IgD-negative memory B cell (primary cell): ENCODE measurements around the gene TEX28. TPM values are rescaled to one million over a fixed set of nuclear protein-coding genes. Genes with fewer than 3 reads are reported as not detected.
"Not testable (repeated sequence)": the region's sequence is repeated elsewhere in the genome, so short reads cannot be mapped to it uniquely, and the experiment has no call there.

ENCODE experiments used
- H3K27ac Mint-ChIP-seq, 3 donors: one replicate each; pipeline ENCODE4 v1.8.0; 2020 to 2022; ENCODE audit warnings: mild to moderate bottlenecking in 3 of 3, mixed read lengths in 3 of 3, moderate library complexity in 1 of 3
- H3K27me3 Mint-ChIP-seq: one replicate; pipeline ENCODE4 v1.8.0; 2021; ENCODE audit warnings: mixed read lengths
- H3K36me3 Mint-ChIP-seq: one replicate; pipeline ENCODE4 v1.8.0; 2020; ENCODE audit warnings: mild to moderate bottlenecking, mixed read lengths
- H3K4me1 Mint-ChIP-seq, 3 donors: one replicate each; pipeline ENCODE4 v1.8.0; 2020 to 2022; ENCODE audit warnings: mixed read lengths in 3 of 3, mild to moderate bottlenecking in 1 of 3
- H3K4me3 Mint-ChIP-seq, 4 donors: one replicate each; pipeline ENCODE4 v1.8.0; 2020 to 2022; ENCODE audit warnings: mild to moderate bottlenecking in 4 of 4, mixed read lengths in 4 of 4, moderate library complexity in 3 of 4
- H3K9me3 Mint-ChIP-seq, 3 donors: one replicate each; pipeline ENCODE4 v1.8.0; 2020 to 2021; ENCODE audit warnings: mixed read lengths in 3 of 3, mild to moderate bottlenecking in 1 of 3
- polyA plus RNA-seq: library from polyadenylated mRNA; unstranded; fragments of 300-500 nt; fragmentation: Illumina TruSeq; gene quantifications from one replicate; pipeline ENCODE4 v1.2.3, GENCODE V29; 2021

Gene TEX28
- polyA plus RNA-seq, 1 donor from 2014 or later = not detected

DNA sequence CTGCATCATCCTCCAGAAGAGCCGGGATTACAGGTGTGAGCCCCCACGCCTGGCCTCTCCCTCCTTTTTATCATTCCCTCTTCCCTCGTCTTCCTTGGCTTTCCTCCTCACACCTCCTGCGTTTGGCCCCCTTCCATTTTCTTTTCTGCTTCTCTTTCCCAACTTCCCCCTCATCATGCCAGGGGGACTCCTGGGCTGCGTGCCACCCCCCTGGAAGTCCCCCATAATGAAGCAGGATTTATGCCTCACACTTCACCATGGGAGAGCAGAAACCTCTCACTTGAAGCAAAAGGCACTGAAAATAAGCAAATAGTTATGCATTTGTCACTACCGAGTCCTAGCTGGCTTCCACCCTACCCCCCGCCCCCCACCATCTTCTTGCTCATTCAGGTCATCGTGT lies 8.6 kb upstream of the TEX28 start:
- peaks cover 0 to 2% (median 0%) of the 10 kb centered on the region in 3 donors for H3K9me3 Mint-ChIP-seq
- H3K4me1 Mint-ChIP-seq = peaks cover 15 to 26% (median 16%) of the 10 kb centered on the region in 3 donors
- H3K4me3 Mint-ChIP-seq = peak overlapping the region in 1 of 4 donors; percentile 56
- H3K36me3 Mint-ChIP-seq = peaks cover 5% of the 10 kb centered on the region
- no peak overlapping the region for H3K27ac Mint-ChIP-seq
- peaks cover 2% of the 10 kb centered on the region for H3K27me3 Mint-ChIP-seq

DNA sequence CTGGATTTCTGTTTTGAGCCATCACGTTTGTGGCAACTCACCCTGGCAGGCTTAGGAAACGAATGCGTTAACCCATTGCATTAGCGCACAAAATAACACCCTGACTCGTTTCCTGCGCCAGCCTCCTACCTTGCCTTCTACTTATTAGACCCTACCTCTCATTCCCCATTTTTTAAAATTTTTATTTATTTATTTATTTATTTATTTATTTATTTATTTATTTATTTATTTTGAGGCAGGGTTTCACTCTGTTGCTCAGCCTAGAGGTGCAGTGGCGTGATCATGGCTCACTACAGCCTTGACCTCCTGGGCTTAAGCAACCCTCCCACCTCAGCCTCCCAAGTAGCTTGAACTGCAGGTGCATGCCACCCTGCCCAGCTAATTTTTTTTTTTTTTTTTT lies 8.1 kb upstream of the TEX28 start:
- H3K4me1 Mint-ChIP-seq = peaks cover 14 to 23% (median 18%) of the 10 kb centered on the region in 3 donors
- not testable (repeated sequence) for H3K27me3 Mint-ChIP-seq, H3K36me3 Mint-ChIP-seq, H3K4me3 Mint-ChIP-seq, H3K27ac Mint-ChIP-seq, H3K9me3 Mint-ChIP-seq

DNA sequence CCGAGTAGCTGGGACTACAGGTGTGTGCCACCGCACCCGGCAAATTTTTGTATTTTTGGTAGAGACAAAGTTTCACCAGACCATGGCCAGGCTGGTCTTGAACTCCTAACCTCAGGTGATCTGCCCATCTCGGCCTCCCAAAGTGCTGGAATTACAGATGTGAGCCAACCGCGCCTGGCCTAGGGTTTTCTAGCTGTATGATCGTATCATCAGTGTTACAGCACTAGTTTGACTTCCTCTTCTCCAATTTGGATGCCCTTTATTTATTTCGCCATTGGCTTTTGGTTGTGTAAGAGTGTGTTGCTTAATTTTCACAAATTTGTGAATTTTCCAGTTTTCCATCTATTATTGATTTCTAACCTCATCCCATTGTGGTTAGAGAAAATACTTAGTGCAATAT lies 5.9 kb upstream of the TEX28 start:
- Mint-ChIP-seq H3K27me3 (no peaks in the 10 kb centered on the region), H3K4me3 (no peak overlapping the region), H3K9me3 (peaks cover 0 to 2% (median 2%) of the 10 kb centered on the region in 3 donors), H3K36me3 (peaks cover 1% of the 10 kb centered on the region), H3K4me1 (peaks cover 10 to 18% (median 15%) of the 10 kb centered on the region in 3 donors), H3K27ac (no peak overlapping the region)

DNA sequence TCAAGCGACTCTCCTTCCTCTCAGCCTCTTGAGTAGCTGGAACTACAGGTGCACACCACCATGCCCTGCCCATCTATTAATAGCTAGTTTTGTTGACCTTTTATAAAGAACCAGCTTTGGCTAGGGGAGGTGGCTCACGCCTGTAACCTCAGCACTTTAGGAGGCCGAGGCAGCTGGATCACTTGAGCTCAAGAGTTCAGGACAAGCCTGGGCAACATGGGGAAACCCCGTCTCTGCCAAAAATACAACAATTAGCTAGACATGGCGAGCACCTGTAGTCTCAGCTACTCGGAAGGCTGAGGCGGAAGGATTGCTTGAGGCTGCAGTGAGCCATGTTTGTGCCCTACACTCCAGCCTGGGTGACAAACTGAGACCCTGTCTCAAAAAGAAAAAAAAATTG lies 3.4 kb upstream of the TEX28 start:
- Mint-ChIP-seq H3K4me3 (peak overlapping the region in 1 of 4 donors; percentile 83), H3K27ac (peak overlapping the region; percentile 63 to 93 (median 81)), H3K27me3 (no peaks in the 10 kb centered on the region), H3K36me3 (peaks cover 2% of the 10 kb centered on the region), H3K4me1 (peaks cover 6 to 11% (median 10%) of the 10 kb centered on the region in 3 donors), H3K9me3 (peaks cover 0 to 2% (median 0%) of the 10 kb centered on the region in 3 donors)

DNA sequence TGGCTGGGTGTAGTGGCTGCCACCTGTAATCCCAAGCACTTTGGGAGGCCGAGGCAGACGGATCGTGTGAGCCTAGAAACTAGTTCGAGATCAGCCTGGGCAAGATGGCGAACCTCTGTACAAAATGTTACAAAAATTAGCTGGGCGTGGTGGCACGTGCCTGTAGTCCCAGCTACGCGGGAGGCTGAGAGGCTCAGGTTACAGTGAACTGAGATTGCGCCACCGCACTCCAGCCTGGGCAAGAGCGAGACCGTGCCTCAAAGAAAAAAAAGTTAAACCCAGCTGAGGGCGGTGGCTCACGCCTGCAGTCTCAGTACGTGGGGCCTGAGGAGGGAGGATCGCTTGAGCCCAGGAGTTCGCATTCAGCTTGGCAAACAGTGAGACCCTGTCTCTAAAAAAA lies 1.8 kb upstream of the TEX28 start:
- Mint-ChIP-seq H3K27me3 (no peaks in the 10 kb centered on the region), H3K27ac (no peak overlapping the region), H3K36me3 (peaks cover 2% of the 10 kb centered on the region), H3K9me3 (peaks cover 0 to 2% (median 0%) of the 10 kb centered on the region in 3 donors), H3K4me1 (peaks cover 6 to 11% (median 10%) of the 10 kb centered on the region in 3 donors), H3K4me3 (peak overlapping the region in 1 of 4 donors; percentile 17)

DNA sequence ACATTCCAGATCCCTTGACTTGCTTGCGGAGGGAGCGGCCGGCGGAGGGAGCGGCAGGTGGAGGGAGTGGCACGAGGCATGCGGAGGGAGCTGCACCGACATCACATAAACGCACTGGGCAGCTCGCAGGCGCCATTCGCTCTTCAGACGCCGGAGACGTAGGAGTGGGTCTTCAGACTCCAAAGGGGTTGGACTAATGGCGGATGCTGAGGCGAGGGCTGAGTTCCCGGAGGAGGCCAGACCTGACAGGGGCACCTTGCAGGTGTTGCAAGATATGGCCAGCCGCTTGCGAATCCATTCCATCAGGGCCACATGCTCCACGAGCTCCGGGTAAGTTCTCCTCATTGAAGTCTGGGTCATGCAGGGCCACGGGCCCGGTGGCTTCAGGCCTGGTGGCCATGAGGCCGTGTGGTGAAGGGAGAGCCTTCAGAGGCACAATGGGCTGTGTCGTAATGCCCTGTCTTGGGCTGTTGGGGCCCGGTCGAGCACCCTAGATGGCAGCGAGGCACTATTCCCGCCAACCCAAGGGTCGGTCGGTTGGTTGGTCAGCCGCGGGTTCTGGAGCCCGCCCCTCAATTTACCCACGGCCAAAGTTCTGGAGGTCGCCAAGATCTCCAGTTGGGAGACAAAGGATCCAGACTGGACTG lies 863 bp upstream of the TEX28 start, which contains the start of gene TKTL1:
TKTL1 (plus strand) TSS at position 132 of the 647 bp plus-strand sequence; CDS start at position 197, 65 bp downstream.
- peak within 1 kb of the TSS in 1 of 4 donors; percentile 17 for H3K4me3 Mint-ChIP-seq
- H3K36me3 Mint-ChIP-seq = peaks cover 2% of the 10 kb centered on the region
- H3K27ac Mint-ChIP-seq = peak within 1 kb of the TSS in 1 of 3 donors; percentile 13
- H3K9me3 Mint-ChIP-seq = peaks cover 0 to 2% (median 0%) of the 10 kb centered on the region in 3 donors
- H3K4me1 Mint-ChIP-seq = peaks cover 6 to 11% (median 10%) of the 10 kb centered on the region in 3 donors
- no peaks in the 10 kb centered on the region for H3K27me3 Mint-ChIP-seq

DNA sequence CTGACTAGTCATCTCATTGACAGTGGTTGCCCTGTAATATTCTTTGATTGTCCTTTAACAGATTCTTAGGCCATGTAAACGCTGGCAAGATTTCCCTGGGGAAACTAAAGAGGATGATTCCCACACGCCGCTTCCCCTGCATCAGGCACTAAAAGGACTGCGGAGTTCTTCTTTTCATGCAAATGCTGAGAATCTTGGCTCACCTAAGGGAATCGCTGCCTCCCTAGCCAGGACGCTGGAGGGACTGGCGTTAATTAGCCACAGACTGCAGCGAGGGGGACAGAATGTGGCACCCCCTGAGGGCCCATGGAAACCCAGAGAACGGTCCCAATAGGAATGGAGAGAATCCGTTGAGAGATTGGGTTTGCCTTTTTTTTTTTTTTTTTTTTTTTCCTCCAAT lies 8.5 kb downstream of the TEX28 start:
- not testable (repeated sequence) for H3K4me1 Mint-ChIP-seq, H3K27me3 Mint-ChIP-seq, H3K9me3 Mint-ChIP-seq, H3K27ac Mint-ChIP-seq, H3K36me3 Mint-ChIP-seq, H3K4me3 Mint-ChIP-seq

DNA sequence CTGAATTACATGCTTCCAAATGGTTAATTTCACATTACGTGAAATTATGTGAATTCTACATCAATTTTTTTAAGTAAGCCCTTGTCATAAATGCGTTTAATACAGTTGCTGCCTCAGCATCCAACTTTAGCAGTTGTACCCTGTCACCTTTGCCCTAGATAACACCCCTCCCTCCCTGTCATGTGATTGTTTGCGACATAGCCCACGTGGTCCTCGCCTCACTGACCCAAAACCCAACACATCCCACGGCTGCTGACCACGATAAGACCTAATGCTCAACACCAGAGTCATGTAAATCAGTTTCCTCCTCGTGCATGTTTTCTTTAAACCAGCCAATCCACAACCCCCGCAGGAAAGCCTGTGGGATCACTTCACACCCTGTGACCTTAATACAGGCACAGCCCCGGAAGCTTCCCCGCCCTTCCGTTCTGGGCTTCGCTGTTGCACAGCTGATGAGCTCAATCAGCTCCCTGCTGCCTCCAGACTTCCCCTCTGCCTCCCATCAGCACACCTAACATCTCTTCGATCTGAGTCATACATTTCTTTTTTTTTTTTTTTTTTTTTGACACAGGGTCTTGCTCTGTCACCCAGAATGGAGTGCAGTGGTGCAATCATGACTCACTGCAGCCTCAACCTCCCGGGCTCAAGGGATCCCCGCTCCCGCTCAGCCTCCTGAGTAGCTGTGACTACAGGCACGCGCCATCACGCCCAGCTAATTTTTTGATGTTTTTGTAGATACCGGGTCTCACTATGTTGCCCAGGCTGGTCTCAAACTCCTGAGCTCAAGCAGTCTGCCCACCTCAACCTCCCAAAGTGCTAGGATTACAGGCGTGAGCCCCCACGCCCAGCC lies 10.2 kb downstream of the TEX28 start:
- not testable (repeated sequence) for H3K36me3 Mint-ChIP-seq

DNA sequence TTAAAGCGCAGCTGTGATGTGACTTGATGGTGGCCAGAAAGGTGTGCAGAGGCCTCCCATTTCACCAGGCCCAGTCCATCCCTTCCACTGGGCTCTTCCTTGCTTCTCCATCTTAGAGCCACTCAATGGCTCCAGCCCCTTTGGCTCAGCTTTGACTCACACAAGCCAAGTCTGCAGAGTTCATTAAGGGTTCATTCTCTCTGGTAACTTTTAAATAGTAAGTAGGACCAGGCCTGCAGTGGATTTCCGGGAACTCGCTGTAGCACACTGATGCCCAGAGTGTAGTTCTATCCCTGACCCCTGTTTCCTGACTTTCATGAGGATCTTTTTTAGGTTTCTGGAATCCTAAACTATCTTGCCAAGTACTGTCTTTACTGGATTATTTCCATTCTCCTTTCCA lies 25.7 kb downstream of the TEX28 start:
- H3K36me3 Mint-ChIP-seq, H3K27me3 Mint-ChIP-seq, H3K27ac Mint-ChIP-seq, H3K4me1 Mint-ChIP-seq, H3K4me3 Mint-ChIP-seq, H3K9me3 Mint-ChIP-seq: not testable (repeated sequence)

More for the DNA sequence above, 10.2 kb downstream of the TEX28 start:
- H3K9me3 Mint-ChIP-seq, H3K27ac Mint-ChIP-seq, H3K4me1 Mint-ChIP-seq, H3K27me3 Mint-ChIP-seq, H3K4me3 Mint-ChIP-seq: not testable (repeated sequence)

DNA sequence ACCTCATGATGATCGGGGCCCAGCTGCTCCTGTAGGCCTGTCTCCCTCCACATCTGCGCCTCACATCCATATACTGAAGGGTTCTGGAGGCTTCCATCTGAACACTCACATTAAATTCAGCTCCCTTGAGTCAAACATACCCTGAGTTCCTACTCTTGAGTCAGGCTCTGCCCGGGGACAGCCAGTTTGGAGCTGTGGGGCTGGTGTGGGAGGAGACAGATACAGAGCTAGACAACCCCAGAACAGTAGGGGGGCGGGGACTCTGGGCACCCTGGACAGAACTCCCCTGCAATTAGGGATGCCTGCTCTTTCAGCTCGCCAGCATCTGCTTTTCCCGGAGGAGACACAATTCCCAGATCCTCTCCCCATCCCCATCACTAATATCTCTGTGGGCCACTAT lies 31.9 kb downstream of the TEX28 start:
- not testable (repeated sequence) for H3K9me3 Mint-ChIP-seq, H3K36me3 Mint-ChIP-seq, H3K4me1 Mint-ChIP-seq, H3K27ac Mint-ChIP-seq, H3K27me3 Mint-ChIP-seq, H3K4me3 Mint-ChIP-seq

DNA sequence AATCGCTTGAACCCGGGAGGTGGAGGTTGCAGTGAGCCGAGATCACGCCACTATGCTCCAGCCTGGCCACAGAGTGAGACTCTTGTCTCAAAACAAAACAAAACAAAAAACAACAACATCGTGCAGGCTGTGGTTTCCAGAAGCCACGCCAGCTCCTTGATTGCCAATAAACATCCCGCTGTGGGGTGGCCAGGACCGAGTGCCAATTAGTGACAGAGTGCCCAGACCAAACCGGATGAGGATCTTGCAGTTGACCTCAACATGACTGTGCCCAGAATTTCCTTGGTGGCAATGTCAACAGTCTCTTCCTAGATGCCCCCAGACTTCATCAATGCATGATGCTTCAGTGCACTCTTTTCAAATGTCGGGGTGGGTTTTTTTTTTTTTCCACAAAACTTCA lies 36.2 kb downstream of the TEX28 start:
- H3K9me3 Mint-ChIP-seq, H3K27ac Mint-ChIP-seq, H3K4me3 Mint-ChIP-seq, H3K4me1 Mint-ChIP-seq, H3K27me3 Mint-ChIP-seq, H3K36me3 Mint-ChIP-seq: not testable (repeated sequence)

DNA sequence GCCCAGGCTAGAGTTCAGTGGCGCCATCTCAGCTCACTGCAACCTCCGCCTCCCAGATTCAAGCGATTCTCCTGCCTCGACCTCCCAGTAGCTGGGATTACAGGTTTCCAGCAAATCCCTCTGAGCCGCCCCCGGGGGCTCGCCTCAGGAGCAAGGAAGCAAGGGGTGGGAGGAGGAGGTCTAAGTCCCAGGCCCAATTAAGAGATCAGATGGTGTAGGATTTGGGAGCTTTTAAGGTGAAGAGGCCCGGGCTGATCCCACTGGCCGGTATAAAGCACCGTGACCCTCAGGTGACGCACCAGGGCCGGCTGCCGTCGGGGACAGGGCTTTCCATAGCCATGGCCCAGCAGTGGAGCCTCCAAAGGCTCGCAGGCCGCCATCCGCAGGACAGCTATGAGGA lies 37.6 kb downstream of the TEX28 start, which contains the start of gene OPN1MW3:
OPN1MW3 (plus strand) TSS at position 301 of the 400 bp plus-strand sequence; CDS start at position 339, 38 bp downstream.
- not testable (repeated sequence) for H3K27me3 Mint-ChIP-seq, H3K4me1 Mint-ChIP-seq, H3K27ac Mint-ChIP-seq, H3K4me3 Mint-ChIP-seq, H3K9me3 Mint-ChIP-seq, H3K36me3 Mint-ChIP-seq

DNA sequence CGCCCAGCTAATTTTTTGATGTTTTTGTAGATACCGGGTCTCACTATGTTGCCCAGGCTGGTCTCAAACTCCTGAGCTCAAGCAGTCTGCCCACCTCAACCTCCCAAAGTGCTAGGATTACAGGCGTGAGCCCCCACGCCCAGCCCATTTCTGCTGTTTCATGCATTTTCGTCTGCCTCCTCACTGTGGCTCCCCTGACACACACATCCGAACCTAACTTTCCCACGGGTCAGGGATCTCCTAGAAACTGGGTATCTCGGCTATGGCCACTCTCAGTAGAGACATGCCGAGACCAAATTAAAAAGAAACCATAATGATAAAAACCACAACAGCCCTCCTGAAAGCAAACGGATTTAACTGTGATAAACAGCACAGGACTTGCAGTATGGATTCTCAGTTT lies 46.8 kb downstream of the TEX28 start:
- not testable (repeated sequence) for H3K4me3 Mint-ChIP-seq, H3K27me3 Mint-ChIP-seq, H3K9me3 Mint-ChIP-seq, H3K4me1 Mint-ChIP-seq, H3K36me3 Mint-ChIP-seq
- peak overlapping the region in 1 of 3 donors; percentile 58 for H3K27ac Mint-ChIP-seq

DNA sequence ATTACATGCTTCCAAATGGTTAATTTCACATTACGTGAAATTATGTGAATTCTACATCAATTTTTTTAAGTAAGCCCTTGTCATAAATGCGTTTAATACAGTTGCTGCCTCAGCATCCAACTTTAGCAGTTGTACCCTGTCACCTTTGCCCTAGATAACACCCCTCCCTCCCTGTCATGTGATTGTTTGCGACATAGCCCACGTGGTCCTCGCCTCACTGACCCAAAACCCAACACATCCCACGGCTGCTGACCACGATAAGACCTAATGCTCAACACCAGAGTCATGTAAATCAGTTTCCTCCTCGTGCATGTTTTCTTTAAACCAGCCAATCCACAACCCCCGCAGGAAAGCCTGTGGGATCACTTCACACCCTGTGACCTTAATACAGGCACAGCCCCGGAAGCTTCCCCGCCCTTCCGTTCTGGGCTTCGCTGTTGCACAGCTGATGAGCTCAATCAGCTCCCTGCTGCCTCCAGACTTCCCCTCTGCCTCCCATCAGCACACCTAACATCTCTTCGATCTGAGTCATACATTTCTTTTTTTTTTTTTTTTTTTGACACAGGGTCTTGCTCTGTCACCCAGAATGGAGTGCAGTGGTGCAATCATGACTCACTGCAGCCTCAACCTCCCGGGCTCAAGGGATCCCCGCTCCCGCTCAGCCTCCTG lies 47.4 kb downstream of the TEX28 start:
- H3K4me3 Mint-ChIP-seq, H3K4me1 Mint-ChIP-seq, H3K9me3 Mint-ChIP-seq, H3K36me3 Mint-ChIP-seq, H3K27me3 Mint-ChIP-seq: not testable (repeated sequence)
- H3K27ac Mint-ChIP-seq = peak overlapping the region in 1 of 3 donors; percentile 58

DNA sequence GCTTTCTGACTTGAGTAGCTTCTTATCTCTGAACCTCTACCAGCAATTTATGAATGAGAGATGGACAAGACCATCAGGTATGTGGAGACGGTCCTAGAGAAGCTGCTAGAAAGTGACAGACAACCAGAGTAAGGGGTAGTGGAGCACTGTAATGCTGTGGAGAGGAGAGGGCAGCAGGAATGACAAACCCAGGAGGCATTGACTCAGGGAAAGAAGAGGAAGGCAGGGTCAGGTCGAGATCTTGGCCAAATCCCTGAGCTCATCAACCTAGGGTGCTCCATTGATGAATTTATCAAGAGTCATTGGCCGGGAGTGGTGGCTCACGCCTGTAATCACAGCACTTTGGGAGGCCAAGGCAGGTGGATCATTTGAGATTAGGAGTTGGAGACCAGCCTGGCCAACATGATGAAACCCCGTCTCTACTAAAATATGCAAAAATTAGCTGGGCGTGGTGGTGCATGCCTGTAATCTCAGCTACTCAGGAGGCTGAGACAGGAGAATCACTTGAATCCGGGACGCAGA lies 54.9 kb downstream of the TEX28 start:
- H3K4me1 Mint-ChIP-seq, H3K27me3 Mint-ChIP-seq, H3K9me3 Mint-ChIP-seq, H3K36me3 Mint-ChIP-seq, H3K27ac Mint-ChIP-seq: not testable (repeated sequence)
- peak overlapping the region in 1 of 4 donors; percentile 24 for H3K4me3 Mint-ChIP-seq
